ENCODE measurements around the gene PARP16.

GRCh38 chr15:65210770-65211481, 75.8 kb downstream of the PARP16 start, which contains the start of gene CILP:
- no peak for TF ChIP-seq CTCF (IDR thresholded peaks at IDR 0.05)
- TF ChIP-seq NFYB (CRISPR knock-in tag; conservative IDR thresholded peaks at IDR 0.05; ENCODE audit: low read depth) = no peak
- no peak for TF ChIP-seq IRF1 (CRISPR knock-in tag; IDR thresholded peaks at IDR 0.05)
- no peak for TF ChIP-seq ZNF423 (CRISPR knock-in tag; IDR thresholded peaks at IDR 0.05)
- no peak for TF ChIP-seq ERG (CRISPR knock-in tag; IDR thresholded peaks at IDR 0.05)
- TF ChIP-seq NR1H2 (CRISPR knock-in tag; IDR thresholded peaks at IDR 0.05) = no peak
